Right ventricle myocardium inferior (tissue), 1 donor: ENCODE measurements around the gene PHC2. TPM values are rescaled to one million over a fixed set of nuclear protein-coding genes. Genes with fewer than 3 reads are reported as not detected.
A peak's percentile ranks its signal among the peaks of the same experiment; 100 is the strongest.
"Not testable (repeated sequence)": the region's sequence is repeated elsewhere in the genome, so short reads cannot be mapped to it uniquely, and the experiment has no call there.

Experiments used
- ATAC-seq: fragments of 200-7000 bp; cut with Tn5 transposase; one replicate; pipeline ENCODE4 v1.9.1; 2020; ENCODE audit warnings: mild to moderate bottlenecking, moderate library complexity
- DNase-seq: peaks from one replicate; pipeline ENCODE4 v3.0.0; 2021; ENCODE audit errors: missing footprints
- intact Hi-C: fragments of 100-400 bp; cut with DNase I; formaldehyde crosslinking; loops from one replicate; pipeline ENCODE4 v1.11.0; 2022
- total RNA-seq: library from RNA; stranded (reverse); fragmentation: NEBNext Ultra II Directional; extraction: Animal tissue kit (Norgen Biotek cat#: 25700); gene quantifications from one replicate; pipeline ENCODE4 v1.2.1, GENCODE V29; 2021
- donor health status: DM: no; HTN: yes; CAD: no; lungs with severe emphysema.

The PHC2 gene
- total RNA-seq, 1 donor from 2014 or later = 102 TPM

GRCh38 chr1:33316601-33317000 lies 114.3 kb downstream of the PHC2 start:
- no peak for DNase-seq
- no peak for ATAC-seq
- intact Hi-C loops = no loop called here

DNA sequence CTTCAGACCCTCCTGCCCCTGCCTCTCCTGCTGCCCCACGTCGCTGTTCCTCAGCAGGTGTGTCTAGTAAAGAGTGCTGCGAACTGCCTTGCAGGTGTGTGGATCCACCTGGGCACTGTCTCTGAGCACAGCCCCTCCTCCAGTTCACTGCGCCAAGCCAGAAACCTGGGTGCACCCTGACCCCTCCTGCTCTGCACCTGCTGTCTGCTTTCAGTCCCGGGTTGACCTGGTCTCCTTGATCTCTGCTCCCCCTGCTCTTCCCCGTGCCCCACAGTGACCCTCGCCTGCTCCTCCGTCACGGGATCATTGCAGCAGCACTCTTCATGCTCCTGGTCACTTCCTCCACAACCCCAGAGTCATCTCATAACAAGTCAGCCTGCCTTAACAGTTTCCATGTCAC lies 116.5 kb downstream of the PHC2 start:
- no peak for DNase-seq

DNA sequence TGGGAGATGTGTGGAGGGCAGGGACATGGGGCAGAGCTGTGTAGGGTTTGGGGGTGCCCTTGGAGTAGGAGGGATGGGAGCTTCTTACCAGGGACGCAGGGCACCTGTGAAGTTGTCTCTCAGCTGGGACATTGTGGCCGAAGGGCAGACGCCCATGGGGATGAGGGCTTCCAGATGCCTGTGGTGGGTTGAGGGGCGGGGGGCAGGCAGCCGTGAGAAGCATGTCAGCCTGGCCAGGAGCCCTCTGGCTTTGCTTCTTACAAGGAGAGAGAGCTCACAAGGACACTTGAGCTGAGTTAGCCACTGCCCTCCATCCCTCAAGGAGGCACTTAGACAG lies 118.5 kb downstream of the PHC2 start:
- DNase-seq = no peak
- intact Hi-C loops = no loop called here
- no peak for ATAC-seq

More for the DNA sequence above, 116.5 kb downstream of the PHC2 start:
- intact Hi-C loops = no loop called here
- ATAC-seq = no peak

GRCh38 chr1:33311706-33312412 lies 119.0 kb downstream of the PHC2 start:
- intact Hi-C loops = no loop called here
- DNase-seq (no peak), ATAC-seq (no peak)

- ATAC-seq (no peak), DNase-seq (no peak)
- intact Hi-C loops = no loop called here
Measured at GRCh38 chr1:33310702-33311101, 120.2 kb downstream of the PHC2 start.

DNA sequence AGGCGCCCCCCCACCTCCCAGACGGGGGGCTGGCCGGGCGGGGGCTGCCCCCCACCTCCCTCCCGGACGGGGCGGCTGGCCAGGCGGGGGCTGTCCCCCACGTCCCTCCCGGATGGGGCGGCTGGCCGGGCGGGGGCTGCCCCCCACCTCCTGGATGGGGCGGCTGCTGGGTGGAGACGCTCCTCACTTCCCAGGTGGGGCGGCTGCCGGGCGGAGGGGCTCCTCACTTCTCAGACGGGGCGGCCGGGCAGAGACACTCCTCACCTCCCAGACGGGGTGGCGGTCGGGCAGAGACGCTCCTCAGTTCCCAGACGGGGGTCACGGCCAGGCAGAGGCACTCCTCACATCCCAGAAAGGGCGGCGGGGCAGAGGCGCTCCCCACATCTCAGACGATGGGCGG lies 121.5 kb downstream of the PHC2 start:
- not testable (repeated sequence) for DNase-seq

GRCh38 chr1:33307494-33307864 lies 123.4 kb downstream of the PHC2 start:
- intact Hi-C loops = no loop called here
- DNase-seq (no peak), ATAC-seq (no peak)

More for the DNA sequence above, 121.5 kb downstream of the PHC2 start:
- ATAC-seq, intact Hi-C loops: not testable (repeated sequence)

- DNase-seq (no peak), ATAC-seq (peak; percentile 44)
- intact Hi-C loops = no loop called here
Measured at GRCh38 chr1:33306653-33307493, 124.0 kb downstream of the PHC2 start.

- intact Hi-C loops = no loop called here
- ATAC-seq = peak; percentile 3
- DNase-seq = no peak
Measured at GRCh38 chr1:33305816-33306652, 124.9 kb downstream of the PHC2 start.

- DNase-seq = no peak
- intact Hi-C loops = no loop called here
- ATAC-seq = no peak
Measured at GRCh38 chr1:33305016-33305415, 125.9 kb downstream of the PHC2 start.

DNA sequence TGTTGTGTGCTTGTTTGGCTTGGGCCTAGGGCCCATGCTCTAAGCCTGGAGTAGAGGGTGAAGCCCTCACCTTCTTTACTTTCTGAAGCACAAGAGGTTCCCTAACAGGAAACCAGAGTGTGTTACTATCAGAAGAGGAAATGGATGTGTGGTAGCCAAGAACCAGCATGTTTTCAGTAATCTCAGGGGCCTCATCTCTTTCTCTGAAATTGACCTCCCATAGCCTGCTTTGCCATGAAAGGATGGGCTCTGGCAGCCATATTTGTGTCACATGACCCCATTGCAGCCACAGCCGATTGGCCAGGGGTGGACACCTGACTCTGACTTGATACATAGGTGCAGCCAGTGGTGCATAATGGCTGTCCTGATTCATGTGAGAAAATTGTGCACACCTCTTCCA lies 128.6 kb downstream of the PHC2 start:
- no peak for DNase-seq

DNA sequence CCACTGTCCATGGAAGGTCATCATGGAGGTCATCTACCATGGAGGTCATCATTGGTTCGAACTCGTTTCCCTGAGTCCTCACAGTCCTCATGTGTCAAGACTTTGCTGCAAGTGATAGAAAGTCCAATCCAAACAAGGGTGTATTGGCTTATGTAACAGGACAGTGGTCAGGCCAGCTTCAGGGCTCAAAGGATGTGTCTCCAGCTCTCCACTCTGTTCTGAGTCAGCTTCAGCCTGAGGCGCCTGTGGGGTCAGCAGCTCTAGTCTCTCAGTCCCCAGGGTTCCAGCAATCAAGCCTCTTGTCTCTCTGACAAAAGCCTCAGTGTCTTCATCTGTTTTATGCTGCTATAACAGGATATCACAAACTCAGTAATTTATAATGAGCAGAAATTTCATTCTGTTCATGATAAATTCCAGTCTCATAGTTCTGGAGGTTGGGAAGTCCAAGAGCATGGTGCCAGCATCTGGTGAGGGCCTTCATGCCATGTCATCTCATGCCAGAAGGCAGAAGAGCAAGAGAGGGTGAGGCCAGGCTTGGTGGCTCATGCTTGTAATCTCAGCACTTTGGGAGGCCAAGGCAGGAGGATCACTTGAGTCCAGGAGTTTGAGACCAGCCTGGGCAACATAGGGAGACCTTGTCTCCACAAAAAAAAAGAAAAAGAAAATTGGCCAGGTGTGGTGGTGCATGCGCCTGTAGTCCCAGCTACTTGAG lies 129.5 kb downstream of the PHC2 start:
- intact Hi-C loops = no loop called here
- ATAC-seq = peak; percentile 51

More for the DNA sequence above, 128.6 kb downstream of the PHC2 start:
- intact Hi-C loops = no loop called here
- no peak for ATAC-seq

DNA sequence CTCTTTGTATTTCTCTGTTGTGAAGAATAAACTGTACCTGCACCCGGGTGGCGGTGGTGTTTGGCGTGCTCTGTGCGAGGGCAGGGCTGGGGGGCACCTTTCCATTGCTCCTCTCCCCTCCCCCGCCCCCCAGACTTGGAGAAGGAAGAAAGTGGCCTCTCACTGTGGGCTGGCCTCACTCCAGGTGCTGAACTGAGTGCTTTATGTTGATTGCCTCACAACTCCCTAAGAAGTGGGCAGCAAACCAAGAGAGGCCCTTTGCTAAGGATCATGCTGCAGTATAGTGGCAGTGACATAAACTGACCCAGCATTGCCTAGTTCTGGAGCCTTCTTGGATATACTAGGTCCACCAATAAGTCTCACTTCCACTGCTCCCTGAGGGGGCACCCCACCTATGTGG lies 130.2 kb downstream of the PHC2 start:
- ATAC-seq = peak; percentile 48
- intact Hi-C loops = no loop called here

More for the DNA sequence above, 129.5 kb downstream of the PHC2 start:
- DNase-seq = no peak

DNA sequence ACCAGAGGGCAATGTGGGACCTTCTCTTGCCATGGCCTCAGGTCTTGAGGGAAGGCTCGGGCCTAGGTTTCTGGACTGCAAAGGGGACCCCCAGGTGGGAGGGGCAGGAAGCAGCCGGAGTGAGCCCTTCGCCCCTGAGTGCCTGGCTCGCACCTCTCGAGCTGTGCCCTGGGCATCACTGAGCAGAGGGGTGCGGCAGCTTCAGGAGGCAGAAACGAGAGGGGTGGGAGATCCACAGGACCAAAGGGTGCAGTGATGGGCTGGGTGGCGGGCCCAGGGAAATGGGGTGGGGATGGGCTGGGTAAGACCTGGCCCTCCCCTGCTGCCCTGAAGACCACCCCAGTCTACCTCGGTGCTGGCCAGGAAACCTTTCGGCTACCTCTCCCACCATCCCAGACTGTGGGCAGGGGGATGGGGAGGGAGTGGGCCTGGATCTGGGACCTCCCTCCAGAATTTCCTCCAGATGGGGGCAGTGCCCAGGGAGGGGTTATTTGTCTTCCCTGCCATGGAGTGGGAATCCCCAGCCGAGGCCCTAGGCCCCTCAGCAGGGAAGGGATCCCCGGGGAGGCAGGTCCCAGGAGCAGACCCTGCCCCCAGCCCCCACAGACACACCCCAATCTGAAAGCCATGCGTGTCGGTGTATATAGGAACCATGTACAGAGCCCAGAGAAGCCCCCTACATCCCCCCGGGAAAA lies 131.3 kb downstream of the PHC2 start:
- ATAC-seq = no peak

More for the DNA sequence above, 130.2 kb downstream of the PHC2 start:
- peak; percentile 75 for DNase-seq

DNA sequence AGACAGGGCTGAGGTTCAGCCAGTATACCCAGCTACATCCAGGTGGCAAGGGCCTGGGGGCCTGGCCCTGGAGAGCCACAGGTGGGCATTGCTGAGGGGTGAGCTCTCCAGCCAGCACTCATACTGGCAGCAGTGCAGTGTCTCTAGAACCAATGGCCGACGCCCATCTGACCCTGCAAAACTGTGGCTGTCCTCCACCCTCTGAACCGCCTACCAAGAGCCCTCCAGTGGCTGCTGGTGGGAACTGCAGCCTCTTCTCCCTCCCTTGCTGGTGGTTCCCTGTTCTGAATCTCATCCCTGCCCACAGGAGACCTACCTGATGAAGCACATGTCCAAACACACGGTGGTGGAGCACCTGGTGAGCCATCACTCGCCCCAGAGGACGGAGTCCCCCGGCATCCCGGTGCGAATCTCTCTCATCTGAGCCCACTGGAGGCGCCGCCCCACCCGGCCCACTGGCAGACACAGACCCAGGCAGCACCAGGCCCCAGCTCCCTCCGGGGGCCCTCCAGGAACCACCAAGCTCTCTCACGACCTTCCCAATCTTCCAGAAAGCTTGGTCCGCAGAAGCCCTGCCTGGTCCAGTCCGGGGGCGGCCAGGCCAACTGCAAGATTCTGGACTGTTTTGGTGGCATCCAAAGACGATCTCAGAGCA lies 132.1 kb downstream of the PHC2 start:
- DNase-seq (peak; percentile 84), ATAC-seq (peak; percentile 59)
- intact Hi-C loops = loop anchor here (5.0 kb wide), 1 partner anchor 171 kb away; no protein-coding TSS in a partner anchor

More for the DNA sequence above, 131.3 kb downstream of the PHC2 start:
- intact Hi-C loops = loop anchor here (5.0 kb wide), 1 partner anchor 172 kb away; no protein-coding TSS in a partner anchor
- no peak for DNase-seq

GRCh38 chr1:33297911-33298622 lies 132.8 kb downstream of the PHC2 start:
- no peak for DNase-seq
- intact Hi-C loops = loop anchor here (5.0 kb wide), 1 partner anchor 171 kb away; no protein-coding TSS in a partner anchor
- ATAC-seq = no peak

DNA sequence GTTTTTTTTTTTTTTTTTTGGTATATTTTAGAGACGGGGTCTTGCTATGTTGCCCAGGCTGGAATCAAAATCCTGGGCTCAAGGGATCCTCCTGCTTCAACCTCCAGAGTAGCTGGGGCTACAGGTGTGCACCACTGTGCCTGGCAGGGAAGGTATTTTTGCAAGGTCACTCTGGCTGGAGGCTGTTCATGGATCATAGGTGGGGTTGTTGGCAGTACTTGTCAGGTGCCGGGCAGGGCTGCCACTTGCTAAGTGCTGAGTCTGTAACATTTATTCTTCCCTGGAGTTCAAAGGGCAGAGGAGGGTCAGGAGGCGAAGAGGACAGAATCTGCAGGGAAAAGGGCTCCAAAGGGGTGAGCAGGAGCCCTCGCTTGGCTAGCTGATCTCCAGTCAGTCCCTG lies 134.1 kb downstream of the PHC2 start:
- no peak for ATAC-seq
- no peak for DNase-seq

More for the DNA sequence above, 134.1 kb downstream of the PHC2 start:
- intact Hi-C loops = loop anchor here (5.0 kb wide), 1 partner anchor 170 kb away; no protein-coding TSS in a partner anchor
